PC-3 (cell line): ENCODE results near the gene VTN.

Source experiments
- CTCF ChIP-seq: fragments of 300-600 bp; sonication (generic); conservative IDR thresholded peaks from 2 replicates; pipeline ENCODE4 v1.5.1; 2017; ENCODE audit warnings: antibody characterized with exemption, low read depth, mild to moderate bottlenecking, low read length
- EZH2 ChIP-seq: fragments of 300-600 bp; sonication (generic); IDR thresholded peaks from one replicate; pipeline ENCODE4 v1.6.1; 2017; ENCODE audit warnings: antibody characterized with exemption, mild to moderate bottlenecking, low read length; ENCODE audit not compliant: unreplicated experiment

GRCh38 chr17:28339431-28339830 is 30.7 kb downstream of the VTN start:
- TF ChIP-seq CTCF (no peak), EZH2 (no peak)
